ENCODE results near the gene RNF113A.

DNA sequence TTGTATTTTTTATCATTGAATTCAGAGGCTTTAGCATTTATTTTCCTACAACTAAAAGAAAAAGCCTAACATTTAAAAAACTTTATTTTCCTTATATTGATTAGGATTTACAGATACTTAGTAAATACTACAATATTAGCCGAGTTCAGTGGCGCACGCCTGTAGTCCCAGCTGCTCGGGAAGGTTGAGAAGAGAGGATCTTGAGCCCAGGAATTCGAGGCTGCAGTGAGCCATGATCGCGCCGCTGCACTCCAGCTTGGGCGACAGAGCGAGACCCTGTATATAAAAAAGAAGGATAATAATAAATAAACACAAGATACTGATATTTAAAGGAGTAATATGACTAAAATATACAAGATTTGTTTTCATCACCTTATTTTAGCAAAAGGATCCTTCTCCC, 18.1 kb downstream of the RNF113A start:
- TF ChIP-seq PATZ1 (CRISPR knock-in tag; IDR thresholded peaks at IDR 0.05; ENCODE audit: borderline replicate concordance) (no peak), CSRNP3 (CRISPR knock-in tag; IDR thresholded peaks at IDR 0.05) (no peak), ZC3H10 (CRISPR knock-in tag; IDR thresholded peaks at IDR 0.05) (no peak), ARNTL (CRISPR knock-in tag; IDR thresholded peaks at IDR 0.05; ENCODE audit: borderline replicate concordance, low read depth) (no peak), ZFP3 (CRISPR knock-in tag; IDR thresholded peaks at IDR 0.05) (no peak), SNAI2 (CRISPR knock-in tag; IDR thresholded peaks at IDR 0.05) (no peak), BACH2 (CRISPR knock-in tag; IDR thresholded peaks at IDR 0.05; ENCODE audit: borderline replicate concordance) (no peak), RARB (CRISPR knock-in tag; IDR thresholded peaks at IDR 0.05) (no peak), ISL1 (CRISPR knock-in tag; IDR thresholded peaks at IDR 0.05) (no peak), TOX (CRISPR knock-in tag; IDR thresholded peaks at IDR 0.05; ENCODE audit: borderline replicate concordance) (no peak), TCF4 (CRISPR knock-in tag; IDR thresholded peaks at IDR 0.05; ENCODE audit: borderline replicate concordance) (no peak)

All from SK-N-SH treated with all-trans-retinoic acid at 6 μM for 48 hours (cell line).